Inflammatory macrophage treated with lipopolysaccharide for 4 hours (primary cell): Measurements from ENCODE around the gene JMJD1C.
"Not testable (repeated sequence)": the region's sequence is repeated elsewhere in the genome, so short reads cannot be mapped to it uniquely, and the experiment has no call there.

Experiments
- DNase-seq: peaks from one replicate; pipeline ENCODE4 v3.0.0-alpha.2; 2020

JMJD1C gene

GRCh38 chr10:63391812-63392211, 74.0 kb downstream of the JMJD1C start:
- DNase-seq, result peak; percentile 77

DNA sequence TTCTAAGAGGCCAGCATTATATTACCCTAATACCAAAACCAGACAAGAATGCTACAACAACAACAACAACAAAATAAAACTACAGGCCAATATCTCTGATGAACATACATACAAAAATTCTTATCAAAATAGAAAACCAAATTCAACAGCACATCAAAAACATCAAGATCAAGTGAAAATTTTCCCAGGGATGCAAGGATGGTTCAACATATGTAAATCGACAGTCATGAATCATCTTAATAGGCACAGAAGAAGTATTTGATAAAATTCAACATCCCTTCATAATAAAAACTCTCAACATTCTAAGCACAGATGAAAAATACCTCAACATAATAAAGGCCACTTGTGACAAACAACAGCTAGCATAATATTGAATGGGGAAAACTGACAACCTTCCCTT, 75.3 kb downstream of the JMJD1C start:
- DNase-seq, result no peak

- DNase-seq, result peak; percentile 32
Observed at GRCh38 chr10:63388421-63389031, 77.3 kb downstream of the JMJD1C start.

- DNase-seq, result no peak
Observed at GRCh38 chr10:63385254-63385653, 80.5 kb downstream of the JMJD1C start.

DNA sequence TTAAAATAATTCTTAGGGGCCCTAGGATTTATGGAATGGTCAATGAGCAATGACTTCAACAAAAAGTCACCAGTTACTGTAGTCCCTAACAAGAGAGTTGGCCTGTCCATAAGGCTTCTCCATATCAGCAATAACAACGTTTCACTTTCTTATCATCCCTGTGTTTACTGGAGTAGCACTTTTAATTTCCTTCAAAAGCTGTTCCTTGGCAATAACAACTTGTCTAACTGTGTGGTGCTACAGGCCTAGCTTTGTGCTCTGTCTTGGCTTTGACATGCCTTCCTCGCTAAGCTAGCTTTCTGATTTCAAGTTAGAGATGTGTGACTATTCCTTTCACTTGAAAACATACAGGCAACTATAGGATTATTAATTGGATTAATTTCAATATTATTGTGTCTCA, 81.1 kb downstream of the JMJD1C start:
- DNase-seq, result no peak

GRCh38 chr10:63384001-63384400, 81.8 kb downstream of the JMJD1C start:
- no peak for DNase-seq

- DNase-seq, result no peak
Observed at GRCh38 chr10:63383141-63383540, 82.6 kb downstream of the JMJD1C start.

GRCh38 chr10:63382066-63382465, 83.7 kb downstream of the JMJD1C start:
- no peak for DNase-seq

- not testable (repeated sequence) for DNase-seq
Observed at GRCh38 chr10:63377305-63377661, 88.5 kb downstream of the JMJD1C start.

- DNase-seq, result peak; percentile 85
Observed at GRCh38 chr10:63376560-63377304, 89.0 kb downstream of the JMJD1C start.

GRCh38 chr10:63375859-63376258, 89.9 kb downstream of the JMJD1C start:
- DNase-seq, result no peak

DNA sequence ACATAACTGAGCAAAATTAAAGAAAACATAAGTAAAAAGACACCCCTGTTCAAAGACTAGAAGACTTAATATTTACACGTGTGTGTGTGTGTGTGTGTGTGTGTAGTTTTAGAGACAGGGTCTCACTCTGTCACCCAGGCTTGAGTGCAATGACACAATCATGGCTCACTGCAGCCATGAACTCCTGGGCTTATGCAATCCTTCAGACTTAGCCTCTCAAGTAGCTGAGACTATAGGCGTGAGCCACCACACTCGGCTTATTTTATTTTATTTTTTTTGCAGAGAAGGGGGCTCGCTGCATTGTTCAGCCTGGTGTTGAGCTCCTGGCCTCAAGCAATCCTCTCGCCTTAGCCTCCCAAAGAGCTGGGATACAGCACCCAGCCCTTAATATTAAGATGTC, 90.3 kb downstream of the JMJD1C start:
- no peak for DNase-seq

GRCh38 chr10:63374991-63375390, 90.8 kb downstream of the JMJD1C start:
- DNase-seq, result peak; percentile 44

- no peak for DNase-seq
Observed at GRCh38 chr10:63373176-63373575, 92.6 kb downstream of the JMJD1C start.

DNA sequence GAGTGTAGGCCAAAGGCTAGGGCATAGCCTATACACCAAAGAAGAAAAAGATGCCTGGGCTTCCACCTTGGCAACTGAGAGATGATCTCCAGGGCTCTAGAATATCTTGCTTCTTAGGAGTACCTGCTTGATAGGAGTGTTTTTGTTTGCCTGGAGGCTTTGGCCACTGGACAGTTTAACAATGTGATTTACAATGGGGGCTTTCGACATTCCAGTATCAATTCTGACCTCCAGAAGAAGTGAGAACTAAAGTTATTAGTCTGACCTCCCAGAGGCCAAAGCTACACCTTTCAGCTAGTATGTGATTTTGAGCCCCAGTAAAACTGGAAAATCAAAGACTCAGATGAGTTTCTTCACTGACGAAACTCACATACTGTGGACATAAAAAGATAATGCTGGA, 96.1 kb downstream of the JMJD1C start:
- DNase-seq, result no peak

GRCh38 chr10:63368365-63368764, 97.4 kb downstream of the JMJD1C start:
- no peak for DNase-seq

DNA sequence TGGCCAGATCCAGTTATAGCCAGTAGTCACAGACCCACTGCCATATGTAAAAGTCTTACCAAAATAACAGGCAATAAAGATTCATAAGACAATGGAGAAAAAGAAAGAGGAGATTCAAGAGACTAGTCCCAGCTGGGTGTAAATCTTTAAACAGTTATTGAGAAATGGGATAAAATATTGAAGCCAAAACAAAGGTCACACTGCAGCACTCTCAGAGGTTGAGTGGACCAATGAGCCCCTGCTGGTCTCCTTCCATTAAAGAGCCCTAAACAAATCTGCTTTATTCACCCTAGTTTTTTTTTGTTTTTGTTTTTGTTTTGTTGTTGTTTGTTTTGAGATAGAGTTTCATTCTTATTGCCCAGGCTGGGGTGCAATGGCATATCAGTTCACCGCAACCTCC, 98.8 kb downstream of the JMJD1C start:
- no peak for DNase-seq

DNA sequence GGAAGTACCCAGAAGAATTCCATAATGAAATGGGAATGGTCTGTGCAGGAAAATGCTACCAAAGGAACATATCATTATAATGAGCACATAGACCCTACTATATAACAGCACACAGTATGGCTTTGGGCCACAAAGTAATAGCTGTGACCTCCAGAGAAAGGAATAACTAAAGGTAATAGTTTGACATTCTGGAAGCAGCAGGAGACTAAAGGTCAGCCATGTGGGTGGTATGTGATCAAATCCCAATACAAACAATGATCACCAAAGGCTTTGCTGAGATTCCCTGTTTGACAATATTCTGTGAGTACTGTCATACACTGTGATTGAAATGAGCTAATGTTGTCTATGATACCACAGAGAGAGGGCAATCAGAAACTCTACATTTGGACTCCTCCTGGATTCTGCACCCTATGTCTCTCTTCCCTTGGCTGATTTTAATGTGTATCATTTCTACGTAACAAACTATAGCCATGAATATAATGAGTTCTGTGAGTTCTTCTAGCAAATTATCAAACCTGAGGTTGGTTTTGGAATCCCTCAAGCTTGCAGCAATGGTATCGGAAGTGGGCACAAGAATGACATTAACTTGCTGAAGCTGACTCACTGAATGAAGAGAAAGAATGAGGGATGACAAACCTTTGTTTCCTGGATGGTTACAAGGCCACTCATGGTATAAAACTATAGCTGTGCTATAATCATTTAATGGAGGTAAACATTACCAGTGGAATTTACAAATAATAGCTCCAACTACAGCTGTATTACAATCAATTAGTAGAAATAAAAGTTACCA, 99.6 kb downstream of the JMJD1C start:
- DNase-seq, result no peak

GRCh38 chr10:63364918-63365317, 100.9 kb downstream of the JMJD1C start:
- DNase-seq, result no peak

GRCh38 chr10:63363951-63364350, 101.8 kb downstream of the JMJD1C start:
- no peak for DNase-seq

DNA sequence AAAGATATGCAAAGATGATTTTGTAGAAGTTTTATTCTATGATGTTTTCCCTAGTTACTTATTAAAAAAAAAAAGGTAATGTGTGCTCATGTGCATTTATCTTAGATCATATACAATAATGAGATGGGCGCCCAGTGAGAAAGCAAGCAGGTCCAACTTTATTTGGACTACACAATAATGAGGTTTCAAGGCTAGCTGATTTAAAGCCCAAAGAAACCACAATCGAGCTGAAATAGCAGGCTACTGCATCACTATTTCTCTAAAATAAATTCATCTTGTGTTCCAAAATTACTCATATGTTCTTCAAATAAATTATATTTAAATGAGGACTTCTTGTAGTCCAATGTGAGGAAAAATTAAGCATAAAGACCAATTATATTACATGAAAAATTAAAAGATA, 110.1 kb downstream of the JMJD1C start:
- no peak for DNase-seq

GRCh38 chr10:63352976-63353375, 112.8 kb downstream of the JMJD1C start:
- DNase-seq, result no peak

DNA sequence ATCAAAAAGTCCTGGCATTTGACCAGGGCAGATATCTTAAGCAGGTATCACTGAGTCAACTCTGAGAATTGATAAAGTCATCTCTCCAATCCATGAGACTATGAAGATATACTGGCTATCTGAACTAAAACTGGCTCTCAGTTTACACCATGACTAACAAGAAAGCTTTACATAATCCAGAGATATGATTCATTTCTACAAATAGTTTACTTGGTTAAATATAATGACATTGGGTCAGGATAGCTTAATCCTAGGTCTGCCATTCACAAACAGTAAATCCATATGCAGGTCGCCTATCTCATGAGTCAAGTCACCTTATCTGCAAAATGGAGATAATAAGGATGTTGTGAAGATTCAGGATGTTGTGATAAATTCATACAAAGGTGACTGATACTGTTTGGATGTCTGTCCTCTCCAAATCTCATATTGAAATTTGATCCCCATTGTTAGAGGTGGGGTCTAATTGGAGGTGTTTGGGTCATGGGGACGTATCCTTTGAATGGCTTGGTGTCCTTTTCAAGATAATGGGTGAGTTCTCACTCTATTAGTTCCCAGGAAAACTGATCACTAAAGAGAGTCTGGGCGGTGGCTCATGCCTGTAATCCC, 117.4 kb downstream of the JMJD1C start:
- DNase-seq, result no peak

- no peak for DNase-seq
Observed at GRCh38 chr10:63346015-63346441, 119.7 kb downstream of the JMJD1C start.
